Esophagus muscularis mucosa (tissue), 3 donors: ENCODE measurements around the gene DSCAML1.

ENCODE experiments used
- CTCF ChIP-seq, 3 experiments: fragments of 200-600 bp in 2 of 3; fragments of 450-650 bp in 1 of 3; sonication (generic) in 2 of 3; IDR thresholded peaks; one replicate each; pipeline ENCODE4 v1.5.1; 2017 to 2019; ENCODE audit warnings: antibody characterized with exemption in 3 of 3, mild to moderate bottlenecking in 2 of 3, moderate library complexity in 1 of 3
- POLR2A ChIP-seq: fragments of 450-650 bp; IDR thresholded peaks from one replicate; pipeline ENCODE4 v1.6.1; 2017; ENCODE audit warnings: antibody characterized with exemption, moderate library complexity, mild to moderate bottlenecking, low read depth
- POLR2AphosphoS5 ChIP-seq, 2 donors: sonication (generic); formaldehyde crosslinking; IDR thresholded peaks; one replicate each; pipeline ENCODE4 v1.6.1; 2017; ENCODE audit warnings: antibody characterized with exemption in 2 of 2

DNA sequence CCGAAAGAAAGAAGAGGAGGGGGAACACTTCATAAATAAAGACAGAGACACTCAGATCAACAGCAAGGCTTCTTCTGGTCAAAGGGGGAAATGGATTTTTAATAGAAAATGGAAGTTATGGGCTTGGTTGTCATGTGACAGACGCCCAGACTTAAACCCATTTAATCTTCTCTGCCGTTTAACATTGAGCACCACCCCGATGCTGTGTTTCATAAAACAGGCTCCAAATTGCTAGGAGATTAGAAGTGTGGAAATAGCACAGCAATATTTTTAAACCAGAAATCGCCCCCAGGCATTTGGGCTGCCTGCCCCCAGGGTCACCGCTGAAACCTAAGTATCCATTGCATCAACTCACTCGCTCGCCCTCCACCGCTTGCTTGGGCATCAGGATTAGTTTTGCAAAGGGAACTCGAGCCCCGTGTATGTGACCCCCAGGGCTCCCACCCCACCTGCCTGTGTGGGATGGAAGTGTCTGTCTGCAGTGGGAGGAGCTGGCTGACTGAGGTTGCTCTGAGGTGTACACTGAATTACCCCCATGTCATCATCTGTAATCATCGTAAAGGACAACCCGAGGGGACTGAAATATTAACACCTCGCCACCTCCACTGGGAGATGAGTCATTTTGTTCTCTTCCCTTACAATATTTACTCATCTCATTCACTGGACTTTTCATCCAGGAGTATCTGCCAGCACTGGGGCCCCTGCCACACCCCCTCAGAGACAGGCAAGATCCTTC lies 10.7 kb downstream of the DSCAML1 start:
- TF ChIP-seq CTCF (IDR thresholded peaks at IDR 0.05) = no peak
- TF ChIP-seq POLR2AphosphoS5 (IDR thresholded peaks at IDR 0.05) = no peak
- TF ChIP-seq POLR2A = no peak
